Osteocyte (in vitro differentiated cells): ENCODE results near the gene TEX44. TPM values are rescaled to one million over a fixed set of nuclear protein-coding genes. Genes with fewer than 3 reads are reported as not detected.
"Not testable (repeated sequence)": the region's sequence is repeated elsewhere in the genome, so short reads cannot be mapped to it uniquely, and the experiment has no call there.

ENCODE experiments used
- DNase-seq: peaks from one replicate; pipeline ENCODE4 v3.0.0; 2021; ENCODE audit warnings: mixed read lengths; ENCODE audit not compliant: unreplicated experiment; ENCODE audit errors: extremely low spot score
- H3K27ac Mint-ChIP-seq: one replicate; pipeline ENCODE4 v1.8.0; 2021; ENCODE audit warnings: mild to moderate bottlenecking, mixed read lengths; ENCODE audit not compliant: unreplicated experiment
- H3K27me3 Mint-ChIP-seq: one replicate; pipeline ENCODE4 v1.8.0; 2021; ENCODE audit warnings: mixed read lengths; ENCODE audit not compliant: unreplicated experiment
- H3K36me3 Mint-ChIP-seq: one replicate; pipeline ENCODE4 v1.8.0; 2021; ENCODE audit warnings: mixed read lengths; ENCODE audit not compliant: unreplicated experiment
- H3K4me1 Mint-ChIP-seq: one replicate; pipeline ENCODE4 v1.8.0; 2021; ENCODE audit warnings: mixed read lengths; ENCODE audit not compliant: unreplicated experiment
- H3K4me3 Mint-ChIP-seq: one replicate; pipeline ENCODE4 v1.8.0; 2021; ENCODE audit warnings: mild to moderate bottlenecking, moderate library complexity, mixed read lengths; ENCODE audit not compliant: unreplicated experiment
- H3K9me3 Mint-ChIP-seq: one replicate; pipeline ENCODE4 v1.8.0; 2021; ENCODE audit warnings: mixed read lengths; ENCODE audit not compliant: unreplicated experiment
- CTCF ChIP-seq: fragments of 200-600 bp; sonication (generic); IDR thresholded peaks from 2 replicates; pipeline ENCODE4 v1.5.0; 2021; ENCODE audit warnings: antibody characterized with exemption, mild to moderate bottlenecking, moderate library complexity
- total RNA-seq: library from RNA; stranded (reverse); gene quantifications from 2 replicates; pipeline ENCODE4 v1.2.1, GENCODE V29; 2021

The TEX44 gene
- total RNA-seq, 1 donor from 2014 or later, result not detected

- H3K36me3 Mint-ChIP-seq, result no peaks in the 10 kb centered on the region
- no peak overlapping the region for H3K4me3 Mint-ChIP-seq
- TF ChIP-seq CTCF, result no peak
- peaks cover 2% of the 10 kb centered on the region for H3K4me1 Mint-ChIP-seq
- DNase-seq, result no peak
- H3K27ac Mint-ChIP-seq, result no peak overlapping the region
- H3K9me3 Mint-ChIP-seq, result peaks cover 3% of the 10 kb centered on the region
- peaks cover 5% of the 10 kb centered on the region for H3K27me3 Mint-ChIP-seq
Observed at GRCh38 chr2:231568098-231568784, 24.4 kb upstream of the TEX44 start.

GRCh38 chr2:231568785-231569435 is 23.8 kb upstream of the TEX44 start:
- DNase-seq, result no peak
- no peak for TF ChIP-seq CTCF
- peaks cover 5% of the 10 kb centered on the region for H3K27me3 Mint-ChIP-seq
- H3K36me3 Mint-ChIP-seq, result no peaks in the 10 kb centered on the region
- peaks cover 3% of the 10 kb centered on the region for H3K9me3 Mint-ChIP-seq
- H3K27ac Mint-ChIP-seq, result no peak overlapping the region
- H3K4me1 Mint-ChIP-seq, result peaks cover 2% of the 10 kb centered on the region
- no peak overlapping the region for H3K4me3 Mint-ChIP-seq

- not testable (repeated sequence) for H3K27me3 Mint-ChIP-seq, H3K4me1 Mint-ChIP-seq, H3K4me3 Mint-ChIP-seq, H3K36me3 Mint-ChIP-seq, H3K27ac Mint-ChIP-seq, DNase-seq, H3K9me3 Mint-ChIP-seq
Observed at GRCh38 chr2:231570915-231571314, 21.7 kb upstream of the TEX44 start.

GRCh38 chr2:231571661-231572191 is 20.9 kb upstream of the TEX44 start:
- H3K9me3 Mint-ChIP-seq, result peaks cover 3% of the 10 kb centered on the region
- no peak for DNase-seq
- H3K27me3 Mint-ChIP-seq, result peaks cover 5% of the 10 kb centered on the region
- peaks cover 2% of the 10 kb centered on the region for H3K4me1 Mint-ChIP-seq
- H3K4me3 Mint-ChIP-seq, result no peak overlapping the region
- no peaks in the 10 kb centered on the region for H3K36me3 Mint-ChIP-seq
- no peak for TF ChIP-seq CTCF
- H3K27ac Mint-ChIP-seq, result no peak overlapping the region

- H3K27ac Mint-ChIP-seq, result no peak overlapping the region
- H3K4me1 Mint-ChIP-seq, result peaks cover 4% of the 10 kb centered on the region
- no peaks in the 10 kb centered on the region for H3K9me3 Mint-ChIP-seq
- no peak for TF ChIP-seq CTCF
- no peak for DNase-seq
- H3K36me3 Mint-ChIP-seq, result no peaks in the 10 kb centered on the region
- peaks cover 5% of the 10 kb centered on the region for H3K27me3 Mint-ChIP-seq
- H3K4me3 Mint-ChIP-seq, result no peak overlapping the region
Observed at GRCh38 chr2:231573096-231573495, 19.6 kb upstream of the TEX44 start.
